Fibroblast of lung (primary cell): ENCODE measurements around the gene TXLNB.

Experiments used
- CTCF ChIP-seq, 2 donors: IDR thresholded peaks in 1 of 2; conservative IDR thresholded peaks in 1 of 2; 1 replicate in 1 of 2; 2 replicates in 1 of 2; pipeline ENCODE4 v1.5.1; 2011 to 2012; ENCODE audit warnings: low read length in 2 of 2, control low read depth in 1 of 2, inconsistent platforms in 1 of 2, low read depth in 1 of 2, mild to moderate bottlenecking in 1 of 2
- EZH2 ChIP-seq: IDR thresholded peaks from 2 replicates; pipeline ENCODE4 v1.5.1; 2012; ENCODE audit warnings: low read length, control low read depth, mild to moderate bottlenecking; ENCODE audit errors: missing control alignments

- TF ChIP-seq CTCF (conservative IDR thresholded peaks at IDR 0.05 in 1 of 2, IDR thresholded peaks at IDR 0.05 in 1 of 2; ENCODE audit: low read depth in 1 of 2, low read length in 2 of 2) (no peak), EZH2 (no peak)
These were observed 4.1 kb upstream of the TXLNB start for GRCh38 chr6:139295901-139296300.
